GM19397 (cell line): ENCODE measurements around the gene MYL11.

Source experiments
- ATAC-seq: cut with Tn5 transposase; IDR thresholded peaks from one replicate; pipeline ENCODE4 v1.9.1; 2021; ENCODE audit warnings: mild to moderate bottlenecking, moderate library complexity; ENCODE audit not compliant: unreplicated experiment

Gene MYL11

DNA sequence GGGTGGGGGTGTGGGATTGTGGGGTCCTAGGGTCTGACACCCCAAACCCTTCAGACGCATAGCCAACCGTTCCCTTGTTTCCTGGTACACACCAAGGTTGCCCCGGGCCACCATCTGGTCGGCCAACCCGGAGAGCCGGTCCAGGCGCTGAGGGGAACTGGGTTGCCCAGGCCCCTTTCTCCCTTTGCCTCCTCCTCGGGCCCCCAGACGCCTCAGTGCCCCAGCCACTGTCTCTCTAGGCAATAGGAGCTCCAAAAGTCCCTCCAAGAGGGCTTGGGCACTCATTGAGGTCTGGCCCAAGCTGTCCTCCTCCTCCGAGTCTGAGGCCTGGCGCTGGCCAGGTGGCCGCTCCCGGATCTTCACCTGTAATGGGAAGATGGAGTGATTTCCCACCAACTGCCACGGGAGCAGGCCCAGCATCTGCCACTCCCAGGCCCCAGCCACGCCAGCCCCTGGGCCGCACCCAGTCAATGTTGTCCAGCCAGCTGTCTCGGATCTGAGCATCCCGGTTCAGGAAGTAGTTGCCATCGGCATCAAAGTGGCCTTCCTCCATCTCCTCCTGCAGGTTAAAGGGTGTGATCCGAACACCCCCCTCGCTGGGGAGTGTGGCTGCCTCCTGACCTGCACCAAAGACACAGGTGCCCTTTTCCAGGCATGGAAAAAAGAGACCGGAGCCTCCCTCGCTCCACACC lies 21.0 kb upstream of the MYL11 start:
- no peak for ATAC-seq

DNA sequence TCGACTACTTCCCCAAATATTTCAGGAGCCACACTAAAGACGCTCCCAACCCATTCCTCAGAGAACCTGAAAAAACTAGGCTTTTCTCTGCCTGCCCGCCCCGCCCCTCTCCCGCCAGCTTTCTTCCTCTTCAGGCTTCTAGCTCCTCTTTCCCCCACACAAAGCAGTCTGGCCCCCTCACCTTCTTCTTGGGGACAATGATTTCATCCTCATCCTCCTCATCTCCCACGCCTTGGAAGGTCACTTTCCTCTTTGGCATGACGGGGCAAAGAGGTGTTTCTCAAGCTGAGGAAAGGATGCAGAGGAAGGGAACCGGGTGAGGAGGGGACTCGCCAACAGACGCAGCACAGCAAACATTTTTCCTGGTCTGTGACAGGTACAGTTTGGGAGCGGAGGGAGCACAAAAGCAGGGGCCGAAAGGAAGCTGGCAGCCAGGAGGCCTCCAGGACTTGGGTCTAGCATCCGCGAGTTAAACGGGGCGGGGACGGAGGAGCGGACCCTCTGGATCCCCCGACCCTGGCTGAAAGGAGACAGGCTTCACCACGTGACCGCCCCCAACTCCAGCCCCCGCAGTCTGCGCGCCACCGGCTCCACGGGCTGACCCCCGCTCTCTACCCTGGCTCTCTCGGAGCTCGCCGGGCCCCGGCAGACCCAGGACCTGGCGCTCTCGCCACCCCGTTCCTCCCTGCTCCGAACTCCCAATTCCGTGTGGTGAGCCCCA lies 20.0 kb upstream of the MYL11 start:
- ATAC-seq: no peak

GRCh38 chr16:30355144-30355953 lies 19.3 kb upstream of the MYL11 start, which contains the start of gene CD2BP2:
Gene CD2BP2, minus strand, starts transcription at chr16:30355308. Its CDS starts 627 bp downstream, at chr16:30354681.
- peak; percentile 59 for ATAC-seq

DNA sequence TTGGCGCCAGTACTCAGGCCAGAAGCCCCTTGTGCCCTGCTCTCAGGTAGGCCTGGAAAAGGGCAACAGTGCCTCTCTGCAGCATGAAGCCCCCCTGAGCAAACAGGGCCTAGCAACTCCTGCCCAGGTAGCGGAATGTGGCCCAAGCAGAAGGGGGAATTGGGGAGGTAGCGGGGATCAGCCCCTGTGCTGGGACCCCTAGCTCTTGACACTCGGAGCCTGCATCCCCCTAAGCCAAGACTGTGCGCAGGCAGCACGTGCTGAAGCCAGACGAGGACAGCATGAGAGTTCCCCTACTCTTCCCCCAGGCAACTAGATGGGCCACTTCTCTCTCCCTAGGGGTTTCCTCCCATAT lies 18.7 kb upstream of the MYL11 start:
- ATAC-seq: no peak

GRCh38 chr16:30356401-30357084 lies 18.1 kb upstream of the MYL11 start:
- no peak for ATAC-seq

- ATAC-seq: no peak
These were observed 17.4 kb upstream of the MYL11 start for GRCh38 chr16:30357085-30357714.

DNA sequence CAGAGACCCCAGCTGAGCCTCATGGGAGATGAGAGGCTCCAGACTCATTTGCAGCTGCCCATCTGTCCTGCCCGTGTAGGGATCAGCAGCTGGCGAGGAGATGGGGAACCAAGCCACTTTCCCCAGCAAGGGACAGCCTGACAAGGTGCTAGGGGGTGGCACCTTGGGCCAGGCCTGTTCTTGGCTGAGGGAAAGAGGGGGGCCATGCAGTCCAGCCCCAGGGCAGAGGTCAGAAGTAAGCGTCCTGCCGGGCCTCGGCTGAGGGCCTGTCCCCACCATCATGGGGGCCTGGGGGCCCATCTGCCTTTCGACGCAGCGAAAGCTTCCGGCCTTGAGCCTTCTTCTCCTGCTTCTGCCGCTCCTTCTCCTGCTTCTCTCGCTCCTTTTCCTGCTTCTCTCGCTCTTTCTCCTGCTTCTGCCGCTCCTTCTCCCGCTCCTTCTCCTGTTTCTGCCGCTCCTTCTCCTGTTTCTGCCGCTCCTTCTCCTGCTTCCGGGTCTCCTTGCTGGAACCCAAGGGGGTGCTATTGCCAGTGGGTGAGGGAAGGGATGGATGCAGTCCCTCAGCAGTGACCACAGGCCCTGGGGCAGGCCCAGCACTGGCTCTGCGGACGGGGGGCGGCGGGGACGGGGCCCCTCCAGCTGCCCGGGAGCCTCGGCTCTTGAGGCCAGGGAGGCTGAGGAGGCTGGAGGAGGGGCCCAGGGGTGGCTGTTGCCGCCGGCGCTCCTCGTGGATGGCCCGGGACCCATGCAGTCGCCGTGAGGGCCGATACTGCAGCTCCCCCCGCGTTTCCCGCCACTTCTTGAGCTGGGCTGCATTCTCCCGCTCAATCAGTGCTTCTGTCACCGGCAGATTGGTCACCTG lies 16.7 kb upstream of the MYL11 start:
- no peak for ATAC-seq

GRCh38 chr16:30358577-30358936 lies 16.0 kb upstream of the MYL11 start:
- ATAC-seq: no peak

- ATAC-seq: no peak
These were observed 15.4 kb upstream of the MYL11 start for GRCh38 chr16:30358990-30359870.

DNA sequence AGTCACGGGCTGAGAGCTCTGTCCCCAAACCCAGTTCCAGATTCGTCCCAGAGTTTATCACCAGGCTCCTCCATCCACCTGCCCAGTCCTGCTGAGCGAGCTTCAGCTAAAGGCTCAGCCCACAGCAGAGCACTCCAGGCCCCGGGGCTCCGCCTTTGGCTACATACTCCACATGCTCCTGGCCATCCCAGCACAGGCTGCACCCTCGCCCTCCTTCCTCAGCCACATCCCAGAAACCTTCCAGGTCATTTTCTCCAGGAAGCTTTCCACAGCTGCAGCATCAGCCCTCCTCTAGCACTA lies 14.8 kb upstream of the MYL11 start:
- no peak for ATAC-seq

- no peak for ATAC-seq
These were observed 13.4 kb upstream of the MYL11 start for GRCh38 chr16:30361180-30361579.

DNA sequence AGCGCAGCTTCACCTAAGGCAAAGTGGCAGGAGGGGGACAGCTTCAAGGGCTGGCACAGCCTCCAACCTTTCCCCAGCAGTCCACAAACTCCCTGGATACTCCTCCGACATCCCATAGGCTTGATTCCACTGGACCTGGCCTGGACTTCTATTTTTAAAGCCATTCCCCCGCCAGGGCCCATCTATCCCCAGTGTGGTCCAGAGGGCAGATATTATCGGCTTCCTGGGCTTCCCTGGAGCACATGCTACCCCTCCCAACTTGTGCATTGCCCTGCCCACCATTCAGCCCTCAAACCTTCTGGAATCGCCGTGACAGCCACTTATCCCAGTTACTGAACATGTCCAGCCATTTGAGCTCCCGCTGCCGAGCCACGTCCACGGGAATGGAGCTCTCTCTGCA lies 9.4 kb upstream of the MYL11 start:
- no peak for ATAC-seq

DNA sequence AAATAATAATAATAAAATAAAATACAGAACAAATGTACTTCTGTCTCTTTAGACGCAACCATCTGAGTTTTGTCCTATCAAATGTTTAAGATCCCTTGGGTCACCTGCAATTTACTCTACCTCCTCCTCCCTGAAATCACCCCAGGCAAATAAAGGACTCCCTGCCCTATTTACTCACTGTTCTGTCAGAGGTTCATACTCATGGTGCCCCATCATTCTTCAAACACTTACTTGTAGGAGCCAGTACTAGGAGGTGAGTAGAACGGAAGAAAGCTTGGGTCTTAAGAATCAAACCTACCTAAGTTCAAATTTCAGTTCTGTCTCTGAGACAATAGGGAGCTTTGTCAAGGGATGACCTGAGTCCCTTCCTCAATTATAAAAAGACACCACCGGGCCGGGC lies 8.1 kb upstream of the MYL11 start:
- no peak for ATAC-seq

GRCh38 chr16:30367349-30368009 lies 7.1 kb upstream of the MYL11 start:
- no peak for ATAC-seq

DNA sequence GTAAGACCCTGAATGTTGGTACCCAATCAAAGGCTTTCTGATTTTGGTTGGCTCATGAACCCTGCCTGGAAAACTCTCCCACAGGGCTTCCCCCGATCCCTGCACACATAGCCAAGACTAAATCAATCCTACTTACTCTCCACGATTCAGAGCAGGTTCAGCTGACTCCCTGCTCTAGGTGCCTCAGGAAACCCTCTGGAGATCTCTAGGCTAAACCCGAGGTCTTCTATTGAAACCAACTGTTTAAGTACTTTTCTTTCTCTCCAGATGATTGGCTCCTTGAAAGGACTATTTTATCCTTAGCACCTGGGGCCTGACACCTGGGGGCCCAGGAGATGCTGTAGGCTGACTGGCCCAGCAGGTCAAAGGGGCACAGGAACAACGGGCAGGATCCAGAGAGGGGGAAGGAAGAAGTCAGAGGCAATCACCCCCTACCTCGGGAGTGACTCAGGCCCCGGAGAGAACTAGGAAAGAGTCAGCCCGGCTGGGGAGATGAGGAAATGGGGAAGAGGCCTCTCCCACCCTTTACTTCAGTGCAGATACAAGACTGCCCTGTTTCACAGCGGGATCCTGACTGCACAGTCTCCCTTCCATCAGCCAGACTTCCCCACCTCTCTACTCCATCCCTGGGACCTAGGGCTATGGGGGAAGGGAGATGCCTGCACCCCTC lies 6.3 kb upstream of the MYL11 start:
- ATAC-seq: no peak

GRCh38 chr16:30368792-30369090 lies 5.9 kb upstream of the MYL11 start:
- ATAC-seq: no peak

DNA sequence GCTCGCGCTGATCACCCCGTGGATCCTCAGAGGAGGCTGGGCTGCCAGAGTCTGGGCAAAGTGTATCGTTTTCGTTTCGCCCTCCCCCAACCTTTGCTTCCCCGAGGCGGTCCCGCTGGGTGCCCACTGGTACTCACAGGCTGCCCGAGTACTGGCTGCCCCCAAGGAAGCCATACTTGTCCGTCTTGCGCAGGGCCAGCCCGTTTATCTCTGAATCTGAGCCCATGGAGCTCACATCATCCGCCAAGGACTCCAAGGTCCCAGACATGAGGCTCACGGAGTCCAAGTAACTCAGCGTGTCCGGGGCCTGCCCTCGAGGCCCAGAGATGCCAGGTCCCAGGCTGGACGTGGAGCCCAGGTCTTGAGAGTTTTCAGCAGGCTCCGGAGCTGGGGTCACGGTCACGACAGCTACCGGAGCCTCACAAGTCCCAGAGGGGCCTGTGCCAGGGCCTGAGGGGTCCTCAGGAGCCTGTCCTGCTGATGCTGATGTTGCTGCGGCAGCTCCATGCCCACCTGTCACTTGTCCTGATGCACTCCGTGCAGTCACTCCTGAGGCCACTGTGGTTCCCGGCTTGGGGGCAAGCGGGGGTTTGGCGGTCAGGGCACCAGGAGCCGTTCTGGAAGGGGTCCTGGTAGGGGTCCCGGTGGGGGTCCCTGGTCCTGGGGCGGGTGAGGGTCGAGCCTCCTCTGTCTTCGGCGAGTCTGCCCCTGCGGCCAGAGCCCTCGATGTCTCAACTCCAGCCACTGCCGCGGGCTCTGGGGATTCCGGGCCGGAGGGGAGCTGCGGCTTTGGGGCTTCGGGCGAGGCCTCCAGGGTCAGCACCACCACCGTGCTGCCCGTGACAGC lies 5.3 kb upstream of the MYL11 start:
- no peak for ATAC-seq
